Astrocyte (in vitro differentiated cells and primary cell): Measurements from ENCODE around the gene TESK2.

ENCODE experiments used
- EZH2 ChIP-seq: IDR thresholded peaks from 2 replicates; pipeline ENCODE4 v1.6.1; 2012; ENCODE audit warnings: mild to moderate bottlenecking, low read length, inconsistent platforms; ENCODE audit not compliant: insufficient read depth
- TF ChIP-seq, protein P1 (sequence below): IDR thresholded peaks from 2 replicates; pipeline ENCODE4 v1.5.1; 2011; ENCODE audit warnings: low read depth, mild to moderate bottlenecking, inconsistent platforms, low read length, moderate library complexity; ENCODE audit not compliant: insufficient read depth

DNA sequence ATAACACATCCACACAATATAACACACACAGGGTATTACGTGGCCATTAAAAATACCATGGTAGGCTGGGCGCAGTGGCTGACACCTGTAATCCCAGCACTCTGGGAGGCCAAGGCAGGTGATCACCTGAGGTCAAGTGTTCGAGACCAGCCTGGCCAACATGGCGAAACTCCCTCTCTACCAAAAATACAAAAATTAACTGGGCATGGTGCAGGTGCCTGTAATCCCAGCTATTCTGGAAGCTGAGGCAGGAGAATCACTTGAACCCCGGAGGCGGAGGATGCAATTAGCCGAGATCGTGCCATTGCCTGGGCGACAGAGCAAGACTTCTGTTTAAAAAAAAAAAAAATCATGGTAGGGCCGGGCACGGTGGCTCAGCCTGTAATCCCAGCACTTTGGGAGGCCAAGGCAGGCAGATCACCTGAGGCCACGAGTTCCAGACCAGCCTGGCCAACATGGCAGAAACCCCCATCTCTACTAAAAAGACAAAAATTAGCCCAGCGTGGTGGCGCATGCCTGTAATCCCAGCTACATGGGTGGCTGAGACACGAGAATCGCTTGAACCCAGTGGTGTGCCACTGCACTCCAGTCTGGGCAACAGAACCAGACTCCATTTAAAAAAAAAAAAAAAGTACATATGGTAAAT is 188.3 kb downstream of the TESK2 start:
- TF ChIP-seq, protein P1, sequence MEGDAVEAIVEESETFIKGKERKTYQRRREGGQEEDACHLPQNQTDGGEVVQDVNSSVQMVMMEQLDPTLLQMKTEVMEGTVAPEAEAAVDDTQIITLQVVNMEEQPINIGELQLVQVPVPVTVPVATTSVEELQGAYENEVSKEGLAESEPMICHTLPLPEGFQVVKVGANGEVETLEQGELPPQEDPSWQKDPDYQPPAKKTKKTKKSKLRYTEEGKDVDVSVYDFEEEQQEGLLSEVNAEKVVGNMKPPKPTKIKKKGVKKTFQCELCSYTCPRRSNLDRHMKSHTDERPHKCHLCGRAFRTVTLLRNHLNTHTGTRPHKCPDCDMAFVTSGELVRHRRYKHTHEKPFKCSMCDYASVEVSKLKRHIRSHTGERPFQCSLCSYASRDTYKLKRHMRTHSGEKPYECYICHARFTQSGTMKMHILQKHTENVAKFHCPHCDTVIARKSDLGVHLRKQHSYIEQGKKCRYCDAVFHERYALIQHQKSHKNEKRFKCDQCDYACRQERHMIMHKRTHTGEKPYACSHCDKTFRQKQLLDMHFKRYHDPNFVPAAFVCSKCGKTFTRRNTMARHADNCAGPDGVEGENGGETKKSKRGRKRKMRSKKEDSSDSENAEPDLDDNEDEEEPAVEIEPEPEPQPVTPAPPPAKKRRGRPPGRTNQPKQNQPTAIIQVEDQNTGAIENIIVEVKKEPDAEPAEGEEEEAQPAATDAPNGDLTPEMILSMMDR = no peak
- no peak for TF ChIP-seq EZH2
